Left renal pelvis (tissue), 4 donors: ENCODE results near the gene SPC24. TPM values are rescaled to one million over a fixed set of nuclear protein-coding genes. Genes with fewer than 3 reads are reported as not detected.
"Not testable (repeated sequence)": the region's sequence is repeated elsewhere in the genome, so short reads cannot be mapped to it uniquely, and the experiment has no call there.

ENCODE experiments used
- DNase-seq, 4 donors: peaks; one replicate each; pipeline ENCODE4 v3.0.0-alpha.2; 2013; ENCODE audit warnings: low read depth in 4 of 4, low spot score in 3 of 4
- polyA plus RNA-seq, 4 donors: library from polyadenylated mRNA; unstranded; fragments of 120-200 nt; gene quantifications; one replicate each; pipeline ENCODE4 v1.2.1, GENCODE V29; 2013; ENCODE audit not compliant: insufficient read length in 4 of 4

The SPC24 gene
- polyA plus RNA-seq, 4 donors, result 15.8 to 20.0 (median 17.9) TPM

- DNase-seq, result no peak
These were observed 10.9 kb upstream of the SPC24 start for GRCh38 chr19:11166281-11167142.

- DNase-seq, result no peak
These were observed 10.0 kb upstream of the SPC24 start for GRCh38 chr19:11165486-11166030.

GRCh38 chr19:11164879-11165406, 9.4 kb upstream of the SPC24 start:
- DNase-seq, result peak in 2 of 4 donors; percentile 38 to 58

GRCh38 chr19:11164296-11164695, 8.7 kb upstream of the SPC24 start:
- no peak for DNase-seq

- not testable (repeated sequence) for DNase-seq
These were observed 4.8 kb upstream of the SPC24 start for GRCh38 chr19:11160440-11160768.

- DNase-seq, result no peak
These were observed 4.2 kb upstream of the SPC24 start for GRCh38 chr19:11159598-11160439.

- no peak for DNase-seq
These were observed 917 bp downstream of the SPC24 start for GRCh38 chr19:11154683-11155047.

GRCh38 chr19:11152318-11153062, 3.1 kb downstream of the SPC24 start:
- DNase-seq, result no peak

- DNase-seq, result no peak
These were observed 4.4 kb downstream of the SPC24 start for GRCh38 chr19:11151181-11151580.

GRCh38 chr19:11148001-11148400, 7.6 kb downstream of the SPC24 start:
- DNase-seq, result no peak

GRCh38 chr19:11145536-11145924, 10.1 kb downstream of the SPC24 start:
- DNase-seq, result no peak

- peak in 1 of 4 donors; percentile 71 for DNase-seq
These were observed 12.9 kb downstream of the SPC24 start for GRCh38 chr19:11142528-11143171.

GRCh38 chr19:11141937-11142527, 13.6 kb downstream of the SPC24 start:
- DNase-seq, result no peak

GRCh38 chr19:11140896-11141295, 14.7 kb downstream of the SPC24 start:
- no peak for DNase-seq

- not testable (repeated sequence) for DNase-seq
These were observed 15.5 kb downstream of the SPC24 start for GRCh38 chr19:11140023-11140538.

- no peak for DNase-seq
These were observed 16.8 kb downstream of the SPC24 start for GRCh38 chr19:11138601-11139300.

- peak in 2 of 4 donors; percentile 78 to 80 for DNase-seq
These were observed 17.8 kb downstream of the SPC24 start for GRCh38 chr19:11137542-11138384.
